GM21825 (cell line): ENCODE measurements around the gene MRPS14.
A peak's percentile ranks its signal among the peaks of the same experiment; 100 is the strongest.

Experiments used
- ATAC-seq: cut with Tn5 transposase; IDR thresholded peaks from one replicate; pipeline ENCODE4 v1.9.1; 2021; ENCODE audit warnings: mild to moderate bottlenecking, moderate library complexity; ENCODE audit not compliant: unreplicated experiment

Gene MRPS14

DNA sequence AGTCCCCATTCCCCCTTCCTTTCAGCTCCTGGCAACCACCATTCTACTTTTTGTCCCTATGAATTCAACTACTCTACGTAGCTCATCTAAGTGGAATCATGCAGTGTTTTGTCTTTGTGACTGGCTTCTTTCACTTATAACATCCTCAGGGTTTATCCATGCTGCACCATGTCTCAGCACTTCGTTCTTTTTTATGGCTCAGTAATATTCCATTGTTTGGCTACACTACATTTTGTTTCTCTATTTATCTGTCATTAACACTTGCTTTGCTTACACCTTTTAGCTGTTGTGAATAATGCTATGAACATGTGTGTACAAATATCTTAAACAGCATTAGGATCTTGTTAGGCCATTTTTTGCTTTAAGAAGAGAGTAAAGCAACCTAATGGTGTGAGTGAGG, 1.5 kb upstream of the MRPS14 start:
- ATAC-seq = no peak

DNA sequence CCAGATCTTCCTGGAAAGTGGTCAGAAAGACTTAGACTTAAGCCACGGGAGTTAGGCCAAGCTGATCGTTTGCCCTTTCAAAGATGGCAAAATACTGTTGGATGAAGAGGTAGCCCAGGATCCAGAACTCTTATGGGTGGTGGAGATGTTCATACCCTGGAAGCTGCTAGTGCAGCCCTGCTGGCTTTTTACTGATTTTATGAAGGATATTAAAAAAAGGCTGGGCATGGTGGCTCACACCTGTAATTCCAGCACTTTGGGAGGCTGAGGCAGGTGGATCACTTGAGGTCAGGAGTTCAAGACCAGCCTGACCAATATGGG, 657 bp upstream of the MRPS14 start:
- ATAC-seq = peak; percentile 3

DNA sequence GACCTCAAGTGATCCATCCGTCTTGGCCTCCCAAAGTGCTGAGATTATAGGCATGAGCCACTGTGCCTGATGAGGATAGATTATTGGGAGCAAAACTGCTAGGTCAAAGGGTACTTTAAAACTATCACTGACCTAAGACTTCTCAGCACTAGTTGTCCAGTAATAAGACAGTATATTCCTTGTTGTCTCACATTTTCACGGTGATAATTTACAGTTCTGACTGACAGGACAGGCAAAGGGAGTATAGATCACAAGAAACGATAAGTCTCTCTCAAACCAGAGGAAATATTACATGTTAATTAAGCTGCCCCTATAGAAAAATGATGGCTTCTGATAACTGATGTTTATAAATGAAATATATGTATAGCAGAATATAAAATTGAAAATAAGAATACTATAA, 3.7 kb downstream of the MRPS14 start:
- ATAC-seq = no peak

- no peak for ATAC-seq
Observed at GRCh38 chr1:175015243-175015642, 8.0 kb downstream of the MRPS14 start.

DNA sequence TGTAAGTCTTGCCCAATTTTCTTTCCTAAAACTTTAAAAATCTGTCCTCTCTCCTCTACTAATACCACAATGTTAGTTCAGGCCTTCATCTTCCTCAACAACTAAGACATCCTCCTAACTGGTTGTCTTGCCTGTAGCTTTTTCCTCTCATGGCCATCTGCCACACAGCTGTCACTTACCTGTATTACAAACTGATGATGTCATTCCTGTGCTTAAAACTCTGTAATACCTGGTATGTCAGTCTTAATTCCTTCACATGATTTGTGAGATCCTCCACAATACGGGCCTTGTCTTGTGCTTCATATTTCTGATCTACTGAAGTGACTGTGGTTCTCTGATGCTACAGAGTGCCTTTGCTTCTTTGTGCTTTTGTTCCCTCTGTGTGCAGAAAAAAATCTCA, 9.8 kb downstream of the MRPS14 start:
- ATAC-seq = no peak

GRCh38 chr1:175009532-175009931, 13.7 kb downstream of the MRPS14 start:
- no peak for ATAC-seq

DNA sequence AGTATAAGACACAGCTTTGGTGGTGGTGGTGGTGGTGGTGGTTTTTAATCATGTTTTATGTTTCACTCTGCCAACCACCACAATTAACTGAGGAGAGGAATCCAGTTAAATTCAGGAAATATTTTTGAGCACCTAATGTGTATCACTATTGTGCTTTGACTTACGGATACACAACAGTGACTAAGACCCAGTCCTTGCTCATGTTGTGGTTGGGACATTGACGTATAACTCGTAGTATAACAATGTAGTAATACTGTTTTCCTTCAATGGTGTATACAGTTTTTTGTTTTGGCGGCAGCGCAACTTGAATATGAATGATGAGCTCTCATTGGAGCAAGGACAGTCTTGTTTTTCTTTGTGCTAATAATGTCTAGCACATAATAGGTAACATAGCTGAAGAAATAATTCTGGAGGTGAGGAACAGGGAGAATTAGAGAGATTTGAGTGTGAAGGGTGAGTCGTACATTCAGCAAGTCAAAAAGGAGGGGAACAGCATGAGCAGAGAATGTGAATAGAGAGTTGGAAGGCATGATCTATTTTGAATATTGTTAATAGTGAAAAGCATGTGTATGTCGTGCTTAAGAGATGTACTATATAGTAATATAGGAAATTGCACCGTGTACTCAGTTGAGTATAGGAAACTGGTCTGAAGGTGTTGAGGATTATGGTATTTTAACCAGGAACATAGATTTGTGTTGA, 18.0 kb downstream of the MRPS14 start:
- ATAC-seq = no peak

- ATAC-seq = no peak
Observed at GRCh38 chr1:175003521-175003920, 19.7 kb downstream of the MRPS14 start.

GRCh38 chr1:175002910-175003517, 20.2 kb downstream of the MRPS14 start:
- ATAC-seq = no peak

GRCh38 chr1:175000697-175001187, 22.5 kb downstream of the MRPS14 start:
- ATAC-seq = no peak

- peak; percentile 19 for ATAC-seq
Observed at GRCh38 chr1:174999936-175000696, 23.1 kb downstream of the MRPS14 start, which contains the start of gene CACYBP. Gene CACYBP (plus strand): TSS chr1:174999947. CDS start chr1:175000181, 234 bp downstream.

DNA sequence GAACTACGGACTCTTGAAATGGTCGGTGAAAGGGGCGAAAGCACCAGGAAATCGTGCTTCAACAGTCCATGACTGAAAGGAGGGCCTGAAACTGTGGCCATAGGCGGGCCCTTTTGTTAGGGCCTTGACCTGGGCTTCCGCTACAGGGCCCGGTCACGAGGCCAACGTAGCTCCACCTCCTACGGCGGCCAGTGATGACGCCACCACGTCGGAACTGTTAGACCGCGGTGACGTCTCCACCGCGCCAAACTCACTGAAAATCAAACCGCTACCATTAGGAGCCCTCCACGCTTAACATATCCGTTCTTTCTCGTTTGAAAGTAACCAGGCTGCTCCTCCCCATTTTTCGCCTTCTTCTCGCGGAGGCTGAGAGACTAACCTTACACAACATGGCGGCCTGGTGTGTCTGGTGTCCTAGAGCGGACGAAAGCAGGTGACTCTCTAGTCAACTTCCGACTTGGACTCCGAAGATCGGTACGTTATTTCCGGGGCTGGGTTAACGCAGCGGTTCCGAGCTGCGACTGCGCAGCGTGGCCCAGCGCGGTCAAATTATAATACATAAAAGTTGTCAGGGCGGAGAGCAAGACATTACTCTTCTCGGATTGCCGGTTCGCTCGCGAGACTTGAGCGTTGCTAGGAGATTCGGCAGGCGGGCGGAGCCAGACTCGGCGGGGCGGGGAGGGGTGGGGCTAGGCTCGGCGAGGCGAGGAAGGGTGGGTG, 23.8 kb downstream of the MRPS14 start:
- peak; percentile 75 for ATAC-seq

DNA sequence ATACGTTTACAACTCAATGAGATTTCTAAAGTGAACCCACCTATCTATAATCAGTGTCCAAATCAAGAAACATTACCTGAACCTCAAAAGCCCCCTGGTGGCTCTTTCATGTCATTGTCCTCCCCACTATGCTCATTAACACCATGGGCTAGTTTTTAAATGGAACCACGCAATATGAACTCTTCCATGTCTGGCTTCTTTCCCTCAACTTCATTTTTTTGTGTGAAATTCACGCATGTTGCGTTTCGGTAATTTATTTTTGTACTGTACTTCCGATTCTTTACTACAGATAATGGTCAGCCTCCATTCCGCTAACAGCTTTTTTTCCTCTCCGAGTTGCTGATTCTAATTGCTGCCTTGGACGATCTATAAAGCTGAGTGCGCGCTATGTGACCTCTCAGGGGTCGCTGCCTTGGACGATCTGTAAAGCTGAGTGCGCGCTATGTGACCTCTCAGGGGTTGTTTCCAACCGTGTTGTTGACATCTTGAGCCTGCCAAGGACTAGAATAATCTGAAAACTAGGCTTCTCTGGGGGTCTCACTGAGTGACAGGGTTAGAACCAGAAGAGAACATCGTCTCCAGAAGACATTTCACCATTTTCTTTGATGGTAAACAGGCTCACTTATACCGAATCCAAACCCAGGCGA, 24.5 kb downstream of the MRPS14 start:
- peak; percentile 1 for ATAC-seq

DNA sequence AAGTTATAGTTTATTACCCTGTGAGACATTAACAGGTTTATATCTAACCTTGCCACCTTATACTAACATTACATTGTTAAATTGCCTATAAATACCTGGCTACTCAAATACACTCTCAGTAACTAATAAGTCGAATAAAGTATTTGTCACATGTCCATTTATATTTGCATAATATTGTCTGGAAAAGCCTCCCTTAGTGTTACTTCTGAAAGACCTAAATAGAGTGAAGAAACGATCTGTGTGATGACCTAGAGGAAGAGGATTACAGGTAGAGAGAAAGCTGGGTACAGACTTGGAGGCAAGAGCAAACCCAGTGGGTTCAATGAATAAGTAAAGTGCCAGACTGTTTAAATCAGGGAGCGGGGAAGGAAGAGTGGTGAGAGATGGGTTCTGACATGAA, 26.2 kb downstream of the MRPS14 start:
- no peak for ATAC-seq

DNA sequence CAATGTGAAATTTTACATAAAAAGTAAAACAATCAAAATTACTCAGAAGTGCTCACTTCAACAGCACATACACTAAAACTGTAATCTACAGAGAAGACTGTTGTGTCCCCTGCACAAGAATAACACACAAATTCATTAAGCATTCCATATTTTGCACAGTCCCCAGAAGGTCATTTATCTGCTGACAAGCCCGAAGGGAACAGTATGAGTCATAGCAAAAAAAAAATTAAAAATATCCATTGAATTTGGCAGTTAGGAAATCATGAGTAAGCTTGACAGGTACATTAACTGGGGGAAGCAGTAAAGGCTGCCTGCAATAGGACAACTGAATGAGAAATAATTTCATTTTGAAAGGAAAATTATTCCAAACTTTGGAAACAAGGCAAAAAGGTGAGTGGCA, 26.7 kb downstream of the MRPS14 start:
- no peak for ATAC-seq

GRCh38 chr1:174995916-174996315, 27.3 kb downstream of the MRPS14 start:
- ATAC-seq = no peak

GRCh38 chr1:174995121-174995520, 28.1 kb downstream of the MRPS14 start:
- ATAC-seq = no peak

DNA sequence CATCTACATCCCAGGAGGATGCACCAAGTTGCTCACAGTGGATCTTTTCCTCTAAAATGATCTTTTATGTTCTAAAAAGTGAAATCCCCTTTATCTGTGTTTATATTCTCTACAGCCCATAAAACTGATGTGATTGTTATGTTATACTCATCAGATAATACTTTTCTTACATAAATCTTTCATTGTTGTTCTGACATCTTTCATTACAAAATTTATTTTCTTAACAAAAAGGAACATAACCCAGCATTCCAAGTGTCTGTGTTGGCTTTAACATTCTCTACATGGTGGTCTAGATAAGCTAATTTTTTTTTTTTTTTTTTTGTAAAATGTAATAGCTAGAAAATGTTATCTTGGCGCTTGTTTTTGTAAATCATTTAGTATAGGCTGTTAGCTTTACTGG, 31.8 kb downstream of the MRPS14 start:
- no peak for ATAC-seq

- no peak for ATAC-seq
Observed at GRCh38 chr1:174990382-174990999, 32.7 kb downstream of the MRPS14 start.

GRCh38 chr1:174989536-174990220, 33.5 kb downstream of the MRPS14 start:
- no peak for ATAC-seq
